Measurements from ENCODE around the gene CPN1. TPM values are rescaled to one million over a fixed set of nuclear protein-coding genes. Genes with fewer than 3 reads are reported as not detected.
A peak's percentile ranks its signal among the peaks of the same experiment; 100 is the strongest.

Gene CPN1
- total RNA-seq, 1 donor from 2014 or later: not detected

- no peak for DNase-seq (ENCODE audit: low read depth in 2 of 2)
Measured at GRCh38 chr10:99998889-99999288, 82.8 kb downstream of the CPN1 start.

- DNase-seq (ENCODE audit: low read depth in 2 of 2): peak in 1 of 2 donors; percentile 79
Measured at GRCh38 chr10:99996671-99997648, 84.7 kb downstream of the CPN1 start.

GRCh38 chr10:99995713-99996112 is 86.0 kb downstream of the CPN1 start:
- DNase-seq (ENCODE audit: low read depth in 2 of 2): no peak

- peak in 1 of 2 donors; percentile 23 for DNase-seq (ENCODE audit: low read depth in 2 of 2)
Measured at GRCh38 chr10:99995269-99995668, 86.4 kb downstream of the CPN1 start.

DNA sequence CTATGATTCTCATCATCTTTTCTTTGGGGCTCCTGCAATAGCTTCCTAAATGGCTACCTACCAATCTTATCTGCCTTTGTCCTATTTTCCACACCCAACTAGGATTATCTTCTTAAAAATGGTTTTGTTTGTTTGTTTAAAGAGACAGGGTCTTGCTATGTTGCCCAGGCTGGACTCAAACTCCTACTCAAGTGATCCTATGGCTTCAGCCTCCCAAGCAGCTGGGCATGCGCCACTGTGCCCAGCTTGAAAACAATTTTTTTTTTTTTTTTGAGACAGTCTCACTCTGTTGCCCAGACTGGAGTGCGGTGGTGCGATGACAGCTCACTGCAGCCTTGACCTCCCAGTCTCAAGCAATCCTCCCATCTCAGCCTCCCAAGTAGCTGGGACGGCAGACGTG is 86.9 kb downstream of the CPN1 start:
- no peak for DNase-seq (ENCODE audit: low read depth in 2 of 2)

- peak; percentile 65 to 91 for DNase-seq (ENCODE audit: low read depth in 2 of 2)
Measured at GRCh38 chr10:99993701-99994689, 87.7 kb downstream of the CPN1 start.

Other genes with a start within 250 kb of the CPN1 start
- gene DNMBP, start 71.9 kb downstream of the CPN1 start, total RNA-seq: 20.5 and 31.7 TPM in 2 replicates
- 21.8 and 28.0 TPM in 2 replicates for gene ERLIN1, start 104.2 kb upstream of the CPN1 start, total RNA-seq
- 16.1 and 21.2 TPM in 2 replicates for gene CHUK, start 147.7 kb upstream of the CPN1 start, total RNA-seq
- gene CWF19L1, start 185.8 kb upstream of the CPN1 start, total RNA-seq: 20.5 and 21.0 TPM in 2 replicates
- gene BLOC1S2, start 204.8 kb upstream of the CPN1 start, total RNA-seq: 28.2 and 40.1 TPM in 2 replicates
- not detected in 2 replicates for gene PKD2L1, start 248.4 kb upstream of the CPN1 start, total RNA-seq

All from lung microvascular endothelial cell (primary cell).